GM18951 (cell line): Measurements from ENCODE around the gene TBC1D8.
"Not testable (repeated sequence)": the region's sequence is repeated elsewhere in the genome, so short reads cannot be mapped to it uniquely, and the experiment has no call there.

ENCODE experiments used
- POLR2A ChIP-seq: IDR thresholded peaks from 4 replicates; pipeline ENCODE4 v1.6.1; 2011; ENCODE audit warnings: mild to moderate bottlenecking; ENCODE audit not compliant: insufficient read length, insufficient read depth; ENCODE audit errors: extremely low read depth
- in situ Hi-C: fragments of 300-500 bp; cut with MboI; formaldehyde crosslinking; loops from one replicate; pipeline ENCODE4 v1.12.0; 2022; ENCODE audit warnings: low sequenced_read_pairs, mixed read lengths, inconsistent platforms; ENCODE audit not compliant: unreplicated experiment

Gene TBC1D8

GRCh38 chr2:101179982-101180381 is 28.8 kb upstream of the TBC1D8 start:
- TF ChIP-seq POLR2A, result no peak
- in situ Hi-C loops, result no loop called here

GRCh38 chr2:101176803-101177202 is 25.6 kb upstream of the TBC1D8 start:
- TF ChIP-seq POLR2A, result no peak
- in situ Hi-C loops, result no loop called here

- in situ Hi-C loops, result no loop called here
- no peak for TF ChIP-seq POLR2A
Observed at GRCh38 chr2:101175991-101176390, 24.8 kb upstream of the TBC1D8 start.

GRCh38 chr2:101173707-101174295 is 22.6 kb upstream of the TBC1D8 start:
- TF ChIP-seq POLR2A, result no peak
- in situ Hi-C loops, result no loop called here

GRCh38 chr2:101169822-101170221 is 18.6 kb upstream of the TBC1D8 start:
- in situ Hi-C loops, result not testable (repeated sequence)

GRCh38 chr2:101168706-101169105 is 17.5 kb upstream of the TBC1D8 start:
- in situ Hi-C loops, result no loop called here
- TF ChIP-seq POLR2A, result no peak

GRCh38 chr2:101167532-101167931 is 16.4 kb upstream of the TBC1D8 start:
- in situ Hi-C loops, result not testable (repeated sequence)

DNA sequence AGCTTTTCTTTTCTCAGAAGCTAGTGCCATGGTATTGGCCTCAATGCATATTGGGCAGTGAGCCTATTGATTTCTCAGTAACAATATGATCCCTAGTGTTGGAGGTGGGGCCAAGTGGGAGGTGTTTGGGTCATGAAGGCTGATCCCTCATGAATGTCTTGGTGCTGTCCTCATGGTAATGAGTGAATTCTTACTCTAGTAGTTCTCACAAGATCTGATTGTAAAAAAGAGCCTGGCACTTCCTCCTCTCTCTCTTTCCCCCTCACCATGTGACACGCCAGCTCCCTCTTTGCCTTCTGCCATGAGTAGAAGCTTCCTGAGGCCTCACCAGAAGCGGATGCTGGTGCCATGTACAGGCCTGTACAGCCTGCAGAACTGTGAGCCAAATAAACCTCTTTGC is 12.8 kb upstream of the TBC1D8 start:
- TF ChIP-seq POLR2A, result no peak
- in situ Hi-C loops, result no loop called here

DNA sequence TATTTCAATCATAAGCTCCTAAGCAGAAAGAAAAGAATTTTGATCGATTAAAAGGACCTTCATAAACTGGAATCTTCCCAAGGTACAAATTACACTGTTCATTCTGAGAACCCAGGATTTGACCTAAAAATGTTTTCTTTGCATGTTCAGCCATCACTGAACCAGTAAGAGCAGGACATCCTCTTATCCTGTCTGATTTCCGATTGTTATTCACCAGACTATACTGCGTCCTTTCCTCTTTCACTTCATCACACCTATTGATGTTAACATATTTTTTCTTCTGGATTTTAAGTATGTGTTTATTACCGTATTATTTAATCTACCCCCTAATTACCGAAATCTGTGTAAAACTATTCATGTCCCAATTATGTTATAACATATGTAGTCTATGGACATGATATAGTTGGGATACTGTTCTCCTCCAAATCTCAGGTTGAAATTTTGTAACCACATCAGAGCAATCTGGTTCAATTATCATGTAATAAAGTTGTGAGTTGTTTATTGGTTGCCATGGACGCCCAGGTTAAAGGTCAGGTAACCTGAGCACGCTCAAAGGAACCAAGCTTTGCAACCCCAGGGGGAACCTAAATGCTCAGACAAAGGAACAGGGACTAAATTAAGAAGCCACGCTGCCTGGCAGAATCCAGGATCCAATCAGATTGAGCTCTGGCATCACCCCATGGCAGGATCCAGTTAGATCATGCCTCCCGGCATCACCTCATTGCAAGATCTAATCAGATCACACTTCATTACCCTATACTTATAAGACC is 11.6 kb upstream of the TBC1D8 start:
- in situ Hi-C loops, result no loop called here
- no peak for TF ChIP-seq POLR2A

GRCh38 chr2:101161658-101162057 is 10.5 kb upstream of the TBC1D8 start:
- in situ Hi-C loops, result no loop called here
- TF ChIP-seq POLR2A, result no peak

DNA sequence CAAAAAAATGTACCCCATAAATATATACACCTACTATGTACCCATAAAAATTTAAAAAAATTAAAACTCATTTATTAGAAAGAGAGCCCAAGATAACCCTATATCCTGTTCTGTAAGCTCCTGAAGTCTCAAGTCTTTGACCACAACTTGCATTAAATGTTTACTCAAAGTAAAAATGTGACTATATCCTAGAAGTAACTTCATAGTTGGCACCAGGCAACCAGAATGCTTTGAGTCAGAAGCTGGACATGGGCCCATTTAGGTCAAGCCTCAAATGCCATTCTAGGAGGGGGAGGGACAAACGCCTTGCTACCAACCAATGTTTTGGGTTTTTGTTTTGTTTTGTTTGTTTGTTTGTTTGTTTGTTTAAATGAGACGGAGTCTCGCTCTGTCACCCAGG is 9.3 kb upstream of the TBC1D8 start:
- no peak for TF ChIP-seq POLR2A
- in situ Hi-C loops, result no loop called here

GRCh38 chr2:101159526-101159925 is 8.3 kb upstream of the TBC1D8 start:
- in situ Hi-C loops, result no loop called here
- no peak for TF ChIP-seq POLR2A

- in situ Hi-C loops, result no loop called here
- TF ChIP-seq POLR2A, result no peak
Observed at GRCh38 chr2:101157272-101157671, 6.1 kb upstream of the TBC1D8 start.

DNA sequence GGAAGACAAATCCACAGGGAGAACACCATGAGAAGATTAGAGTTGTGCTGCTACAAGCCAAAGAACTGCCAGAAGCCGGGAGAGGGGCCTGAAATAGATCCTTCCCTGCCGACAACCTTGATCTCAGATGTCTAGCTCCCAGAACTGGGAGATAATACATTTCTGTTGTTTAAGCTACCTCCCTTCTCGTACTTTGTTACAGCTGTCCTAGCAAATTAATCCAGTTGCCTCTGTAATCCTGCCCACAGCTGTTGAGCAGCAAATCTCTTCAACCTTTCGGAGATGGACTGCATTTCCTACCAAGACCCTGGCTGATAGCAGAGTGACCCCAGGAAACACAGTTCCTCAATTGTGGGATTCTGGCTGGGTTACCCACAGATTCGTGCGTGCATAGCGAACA is 2.6 kb upstream of the TBC1D8 start:
- TF ChIP-seq POLR2A, result no peak
- in situ Hi-C loops, result no loop called here
